ENCODE data around the gene VPS16. TPM values are rescaled to one million over a fixed set of nuclear protein-coding genes. Genes with fewer than 3 reads are reported as not detected.

Gene VPS16
- total and polyA plus RNA-seq, 2 of the 8 experiments (the other 6 are each of a cell fraction or from before 2014, with no cell fraction given), result 23.8 to 25.9 TPM

DNA sequence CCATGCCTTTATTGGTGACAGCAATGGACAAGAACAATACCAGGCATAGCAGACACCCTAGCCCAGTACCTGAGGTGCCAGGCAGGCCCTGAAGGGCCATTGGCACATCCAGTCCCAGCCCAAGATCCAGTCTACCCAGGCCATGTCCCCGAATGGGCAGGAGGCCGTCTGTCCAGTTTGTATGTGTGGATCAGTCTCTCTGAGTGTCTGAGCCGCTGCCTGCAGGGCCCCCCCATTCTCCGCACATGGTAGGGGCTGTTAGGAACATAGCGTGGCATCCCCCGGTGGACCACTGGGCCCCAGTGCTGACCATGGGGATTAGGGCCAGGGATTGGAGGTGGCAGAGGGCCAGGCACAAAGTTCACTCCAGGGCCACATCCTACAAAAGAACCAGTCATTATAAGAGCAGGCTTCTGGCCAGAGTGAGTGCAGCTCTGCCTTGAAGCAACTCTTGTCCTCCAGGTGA lies 5.2 kb upstream of the VPS16 start (continued):
- TF ChIP-seq SUZ12 (IDR thresholded peaks at IDR 0.05; ENCODE audit: low read length) (no peak), RFX5 (IDR thresholded peaks at IDR 0.05; ENCODE audit: borderline replicate concordance, low read depth, low read length) (no peak), E2F6 (IDR thresholded peaks at IDR 0.05) (no peak), NANOG (IDR thresholded peaks at IDR 0.05; ENCODE audit: insufficient read depth, low read depth, low read length, poor library complexity, severe bottlenecking) (no peak), CBX5 (IDR thresholded peaks at IDR 0.05; ENCODE audit: low read depth, low read length) (no peak), SAP30 (IDR thresholded peaks at IDR 0.05; ENCODE audit: insufficient read depth, insufficient replicate concordance, low read length) (no peak)
